ENCODE results near the gene ACTN3. TPM values are rescaled to one million over a fixed set of nuclear protein-coding genes. Genes with fewer than 3 reads are reported as not detected.
"Not testable (repeated sequence)": the region's sequence is repeated elsewhere in the genome, so short reads cannot be mapped to it uniquely, and the experiment has no call there.

The ACTN3 gene
- total RNA-seq, 1 donor from 2014 or later = 0.12 TPM

- DNase-seq (ENCODE audit: low spot score) = no peak
Measured at GRCh38 chr11:66564984-66565383, 18.3 kb downstream of the ACTN3 start.

- DNase-seq (ENCODE audit: low spot score) = no peak
Measured at GRCh38 chr11:66566221-66566620, 19.5 kb downstream of the ACTN3 start.

DNA sequence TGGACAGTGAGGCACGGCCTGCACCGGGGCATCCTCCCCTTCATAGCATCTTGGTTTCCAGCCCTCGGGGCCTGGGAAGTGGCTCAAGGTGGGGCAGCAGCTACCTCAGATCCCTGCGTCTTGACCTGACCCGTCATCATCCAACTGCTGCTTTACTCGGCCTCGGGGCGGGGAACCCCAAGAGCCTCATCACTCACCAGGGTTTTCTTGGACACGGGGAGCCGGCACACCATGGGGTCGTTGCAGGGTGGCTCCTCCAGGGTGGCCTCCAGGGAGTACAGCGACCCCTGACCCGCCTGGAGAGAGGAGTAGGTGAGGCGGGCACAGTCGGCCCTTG is 21.1 kb downstream of the ACTN3 start:
- DNase-seq (ENCODE audit: low spot score) = no peak

DNA sequence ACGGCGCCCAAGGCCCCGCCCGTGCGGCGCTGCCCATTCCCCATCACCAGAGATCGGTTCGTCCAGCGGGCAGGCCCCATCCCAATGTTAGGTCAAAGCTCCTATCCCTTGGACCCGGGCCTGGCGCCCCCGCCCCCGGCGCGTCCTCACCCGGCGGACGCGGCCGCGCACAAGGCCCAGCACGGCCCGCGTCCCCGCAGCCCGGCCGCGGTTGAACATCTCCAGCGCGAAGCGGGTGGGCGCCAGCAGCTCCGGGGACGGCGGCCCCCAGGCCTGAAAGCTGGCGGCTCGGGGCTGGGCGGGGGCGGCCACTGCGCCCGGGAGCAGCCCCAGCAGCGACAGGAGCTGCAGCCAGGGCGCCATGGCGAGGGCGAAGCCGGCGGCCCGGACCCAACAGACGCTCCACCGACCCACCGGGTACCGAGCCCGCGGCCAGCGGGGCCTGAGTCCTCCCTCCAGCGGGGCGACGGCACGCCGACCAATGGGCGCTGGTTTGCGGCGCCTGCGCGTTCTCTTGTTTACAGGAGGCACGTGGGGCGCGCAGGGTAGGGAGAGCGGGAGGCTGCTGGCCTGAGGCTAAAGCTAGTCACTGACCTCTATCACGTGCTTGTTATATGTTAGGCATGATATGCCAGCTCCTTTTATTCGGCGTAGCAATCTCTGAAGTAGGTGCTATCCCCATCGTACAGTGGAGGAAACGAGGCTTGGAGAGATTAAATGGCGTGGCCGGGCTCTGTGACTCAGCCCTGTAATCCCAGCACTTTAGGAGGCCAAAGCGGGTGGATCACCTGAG is 21.6 kb downstream of the ACTN3 start, which contains the start of gene CTSF:
CTSF (minus strand) TSS at position 483 of the 793 bp plus-strand sequence; CDS start at position 363, 120 bp downstream.
- peak; percentile 87 for DNase-seq (ENCODE audit: low spot score)

- no peak for DNase-seq (ENCODE audit: low spot score)
Measured at GRCh38 chr11:66569076-66569475, 22.4 kb downstream of the ACTN3 start.

GRCh38 chr11:66570079-66570849 is 23.6 kb downstream of the ACTN3 start:
- DNase-seq (ENCODE audit: low spot score) = no peak

DNA sequence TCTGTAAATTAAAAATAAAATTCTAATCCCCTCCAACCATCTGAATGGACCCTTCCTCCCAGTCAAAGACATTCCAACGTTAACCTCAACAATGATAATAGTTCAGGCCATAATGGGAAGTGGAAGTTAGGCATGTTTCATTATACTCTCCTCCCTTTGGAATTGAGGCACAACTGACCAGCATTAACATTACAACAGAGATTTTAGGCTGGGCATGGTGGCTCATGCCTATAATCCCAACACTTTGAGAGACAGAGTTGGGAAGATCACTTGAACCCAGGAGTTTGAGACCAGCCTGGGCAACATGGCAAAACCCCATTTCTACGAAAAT is 24.1 kb downstream of the ACTN3 start:
- DNase-seq (ENCODE audit: low spot score) = no peak

DNA sequence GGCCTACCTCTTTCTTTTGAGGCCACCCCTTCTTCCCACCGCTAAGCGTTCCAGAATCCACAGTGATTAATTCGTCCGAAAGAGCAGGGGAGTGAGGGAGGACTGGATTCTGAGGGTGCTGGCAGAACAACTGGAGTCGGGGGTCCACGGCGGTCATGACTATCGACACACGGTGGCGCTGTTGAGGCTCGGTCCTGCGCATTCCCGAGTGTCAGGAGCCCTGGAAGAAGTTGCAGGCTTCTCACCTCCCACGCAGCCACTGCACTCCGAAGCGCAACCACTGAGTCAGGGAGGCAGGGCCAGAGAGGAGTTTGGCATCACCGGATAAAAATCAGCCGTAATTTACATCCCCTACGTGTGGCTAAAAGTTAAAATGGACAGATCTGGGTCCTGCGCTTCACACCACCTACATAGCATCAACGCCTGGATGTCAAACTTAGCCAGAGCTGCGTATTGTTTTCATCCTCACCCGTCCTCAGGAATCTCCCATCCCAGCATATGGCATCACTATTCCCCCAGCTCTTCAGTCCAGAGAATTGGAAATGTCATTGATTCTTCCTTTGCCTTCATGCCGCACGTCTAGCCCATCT is 32.4 kb downstream of the ACTN3 start:
- peak; percentile 76 for DNase-seq (ENCODE audit: low spot score)

GRCh38 chr11:66580803-66581202 is 34.1 kb downstream of the ACTN3 start:
- no peak for DNase-seq (ENCODE audit: low spot score)

DNA sequence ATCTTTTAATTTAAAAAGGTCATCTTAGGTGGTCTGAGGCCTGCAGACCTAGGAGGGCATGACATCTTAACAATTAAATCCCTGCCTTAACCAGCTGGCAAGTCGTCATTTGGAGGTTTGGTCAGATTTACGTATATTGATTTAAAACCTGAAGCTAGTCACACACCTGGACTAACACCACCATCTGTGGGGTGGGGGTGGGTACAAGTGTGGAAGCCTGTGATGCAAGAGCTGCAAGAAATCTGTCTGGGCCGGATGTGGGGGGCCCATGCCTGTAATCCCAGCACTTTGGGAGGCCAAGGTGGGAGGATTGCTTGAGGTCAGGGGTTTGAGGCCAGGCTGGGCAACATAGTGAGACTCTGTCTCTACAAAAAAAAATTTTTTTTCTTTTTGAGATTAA is 34.6 kb downstream of the ACTN3 start:
- DNase-seq (ENCODE audit: low spot score) = no peak

- DNase-seq (ENCODE audit: low spot score) = not testable (repeated sequence)
Measured at GRCh38 chr11:66582565-66583147, 36.0 kb downstream of the ACTN3 start.

- not testable (repeated sequence) for DNase-seq (ENCODE audit: low spot score)
Measured at GRCh38 chr11:66585447-66585846, 38.7 kb downstream of the ACTN3 start.

DNA sequence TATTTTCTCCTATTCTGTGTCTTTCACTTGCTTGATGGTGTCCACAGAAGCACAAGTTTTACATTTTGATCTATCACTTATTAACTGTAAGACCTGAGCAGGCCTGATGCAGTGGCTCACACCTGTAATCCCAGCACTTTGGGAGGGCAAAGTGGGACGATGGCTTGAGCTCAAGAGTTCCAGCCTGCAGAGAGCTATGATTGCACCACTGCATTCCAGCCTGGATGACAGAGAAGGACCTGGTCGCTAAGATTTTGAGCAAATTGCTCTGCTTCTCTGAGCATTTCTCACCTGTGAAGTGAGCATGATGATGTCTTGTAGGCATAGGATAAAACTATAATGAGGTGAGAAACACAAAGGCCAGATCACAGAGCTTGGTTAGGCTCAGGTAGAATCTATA is 39.4 kb downstream of the ACTN3 start:
- no peak for DNase-seq (ENCODE audit: low spot score)

GRCh38 chr11:66589315-66589714 is 42.6 kb downstream of the ACTN3 start:
- not testable (repeated sequence) for DNase-seq (ENCODE audit: low spot score)

DNA sequence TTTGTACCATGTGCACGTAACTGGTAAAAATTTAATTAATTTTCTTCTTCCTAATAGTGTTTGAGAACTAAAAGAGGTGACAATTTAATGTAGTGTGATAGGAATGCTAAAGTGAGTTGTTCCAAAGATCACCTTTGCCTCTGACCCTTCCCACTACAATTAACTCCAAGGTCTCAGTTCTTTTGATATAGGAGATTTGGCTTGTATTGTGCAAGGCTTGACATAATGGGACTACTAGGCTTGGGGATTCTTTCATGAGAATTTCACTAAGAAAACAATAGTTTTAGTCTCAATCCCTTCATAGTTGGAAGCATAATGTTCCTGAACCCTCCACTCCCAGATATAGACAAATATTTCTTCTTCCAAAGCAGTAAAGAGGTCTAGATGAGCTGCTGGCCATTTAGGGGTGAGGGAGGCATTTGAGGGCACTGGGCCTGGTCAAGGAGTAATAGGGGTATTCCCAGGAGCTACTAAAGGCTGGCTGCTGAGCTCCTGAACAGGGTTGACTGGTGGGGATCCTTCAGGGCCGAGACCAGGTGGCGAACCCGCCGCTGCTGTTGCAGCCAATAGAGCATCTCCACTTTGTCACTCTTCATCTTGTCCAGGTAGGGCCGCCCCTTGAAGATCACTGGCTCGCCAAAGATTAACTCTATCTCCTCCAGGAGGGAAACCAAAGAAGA is 43.4 kb downstream of the ACTN3 start:
- no peak for DNase-seq (ENCODE audit: low spot score)

DNA sequence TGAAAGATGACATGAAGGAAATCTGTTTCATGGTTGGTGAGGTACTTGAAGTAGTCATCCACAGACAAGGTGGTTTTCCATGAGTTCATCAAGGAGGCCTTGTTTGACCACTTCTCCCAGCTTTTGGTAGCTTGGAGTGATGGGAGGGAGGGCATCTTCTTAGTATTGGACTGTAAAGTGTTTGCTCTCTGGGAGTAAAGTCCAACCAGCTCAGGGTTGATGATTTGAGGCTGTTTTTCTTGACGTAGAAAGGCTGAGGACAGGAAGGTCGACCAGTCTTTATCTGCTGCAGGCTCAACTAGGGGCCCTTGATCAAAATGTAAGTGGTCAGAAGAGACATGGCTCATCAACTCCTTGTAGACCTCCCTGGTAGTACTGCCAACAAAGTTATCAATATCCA is 44.5 kb downstream of the ACTN3 start:
- no peak for DNase-seq (ENCODE audit: low spot score)

DNA sequence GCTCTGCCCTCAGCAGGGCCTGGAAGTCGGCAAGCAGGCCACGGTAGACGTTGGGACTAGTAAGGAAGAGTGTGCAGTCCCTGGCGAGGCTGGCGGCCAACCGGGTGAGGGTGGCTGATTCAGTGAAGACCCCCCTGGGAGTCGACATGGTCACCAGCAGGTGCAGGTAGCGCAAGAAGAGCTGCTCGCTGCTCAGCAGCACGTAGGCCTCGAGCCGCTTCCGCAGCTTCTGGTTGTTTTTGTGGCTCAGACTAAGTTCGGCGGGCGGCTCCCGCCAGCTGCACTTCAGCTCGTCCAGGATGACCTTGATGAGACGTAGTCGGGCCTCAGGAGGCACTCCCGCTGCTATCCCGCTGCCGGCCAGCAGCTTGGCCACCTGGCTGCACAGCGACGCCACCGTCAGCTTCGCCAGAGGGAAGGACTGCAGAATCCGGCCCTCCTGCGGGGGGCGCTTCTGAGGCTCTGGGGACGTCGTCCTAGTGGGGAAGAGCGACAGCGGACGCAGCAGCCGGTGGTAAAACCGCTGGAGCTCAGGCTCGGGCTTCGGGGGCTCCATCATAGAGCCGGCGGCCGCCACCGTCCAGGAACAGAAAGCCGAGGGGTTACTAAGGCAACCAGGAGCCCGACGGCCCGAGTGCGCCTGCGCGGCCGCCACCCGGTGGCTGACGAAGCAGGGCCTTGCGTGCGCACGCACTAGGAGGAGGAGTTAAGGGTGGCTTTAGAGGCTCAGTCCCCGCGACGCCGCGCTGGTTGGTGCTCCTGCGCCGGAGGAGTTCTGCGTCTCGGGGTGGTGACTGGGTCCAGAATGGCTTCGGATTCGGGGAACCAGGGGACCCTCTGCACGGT is 46.0 kb downstream of the ACTN3 start, which contains the start of the genes CCDC87 and CCS:
CCDC87 (minus strand) TSS at position 607 of the 846 bp plus-strand sequence; CDS start at position 559, 48 bp downstream.
CCS (plus strand) TSS at position 729 of the 846 bp plus-strand sequence; CDS start at position 806, 77 bp downstream.
- peak; percentile 99 for DNase-seq (ENCODE audit: low spot score)

- DNase-seq (ENCODE audit: low spot score) = no peak
Measured at GRCh38 chr11:66593303-66593635, 46.6 kb downstream of the ACTN3 start.

DNA sequence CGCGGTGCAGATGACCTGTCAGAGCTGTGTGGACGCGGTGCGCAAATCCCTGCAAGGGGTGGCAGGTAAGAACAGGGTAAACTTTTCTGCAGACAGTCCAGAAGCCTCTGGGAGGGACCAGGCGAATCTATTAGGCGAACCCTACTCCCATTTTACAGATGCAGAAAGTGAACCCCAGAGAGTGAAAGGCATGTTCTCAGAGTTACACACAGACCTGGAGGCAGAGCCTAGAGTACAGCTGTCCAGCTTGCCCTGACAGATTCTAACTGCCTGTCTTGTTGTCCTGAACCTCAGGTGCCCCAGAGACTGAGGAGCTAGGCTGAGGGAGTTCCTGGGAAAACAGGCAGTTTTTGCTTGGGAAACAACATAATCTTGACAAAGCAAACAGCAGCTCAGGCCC is 46.9 kb downstream of the ACTN3 start:
- DNase-seq (ENCODE audit: low spot score) = no peak

DNA sequence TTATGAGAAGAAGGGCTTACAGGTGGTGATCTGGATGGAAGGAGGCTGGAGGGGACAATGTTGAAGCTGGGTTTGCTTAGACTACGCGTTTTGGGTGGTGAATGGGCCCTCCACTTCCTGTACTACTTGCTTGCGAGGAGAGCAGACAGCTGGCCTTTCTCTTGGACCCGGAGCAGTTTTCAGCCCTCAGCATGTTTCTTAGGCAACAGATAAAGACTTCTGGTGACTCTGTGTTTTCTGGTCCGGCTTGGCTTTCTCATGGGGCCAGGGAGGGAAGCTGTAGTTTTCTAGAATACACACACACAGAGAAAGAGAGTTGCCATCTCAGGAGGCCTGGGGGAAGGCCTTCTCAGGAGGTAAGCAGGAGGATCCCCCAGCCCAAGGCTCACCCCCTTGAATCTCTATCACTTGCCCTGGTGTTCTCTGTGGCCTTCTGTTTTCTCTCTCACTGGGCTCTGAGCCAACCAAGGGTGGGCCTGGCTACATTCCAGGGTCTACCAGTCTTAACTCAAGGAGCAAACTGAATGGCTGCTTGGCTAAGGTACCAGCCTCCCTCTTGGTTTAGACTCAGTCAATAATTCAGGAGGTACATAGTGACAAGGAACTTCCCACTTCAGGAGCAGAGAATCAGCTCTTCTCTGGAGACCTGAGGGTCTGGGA is 48.7 kb downstream of the ACTN3 start:
- peak; percentile 68 for DNase-seq (ENCODE audit: low spot score)

All from mucosa of gallbladder (tissue), 1 donor.